ENCODE measurements around the gene DOLPP1.

- TF ChIP-seq, protein P1, sequence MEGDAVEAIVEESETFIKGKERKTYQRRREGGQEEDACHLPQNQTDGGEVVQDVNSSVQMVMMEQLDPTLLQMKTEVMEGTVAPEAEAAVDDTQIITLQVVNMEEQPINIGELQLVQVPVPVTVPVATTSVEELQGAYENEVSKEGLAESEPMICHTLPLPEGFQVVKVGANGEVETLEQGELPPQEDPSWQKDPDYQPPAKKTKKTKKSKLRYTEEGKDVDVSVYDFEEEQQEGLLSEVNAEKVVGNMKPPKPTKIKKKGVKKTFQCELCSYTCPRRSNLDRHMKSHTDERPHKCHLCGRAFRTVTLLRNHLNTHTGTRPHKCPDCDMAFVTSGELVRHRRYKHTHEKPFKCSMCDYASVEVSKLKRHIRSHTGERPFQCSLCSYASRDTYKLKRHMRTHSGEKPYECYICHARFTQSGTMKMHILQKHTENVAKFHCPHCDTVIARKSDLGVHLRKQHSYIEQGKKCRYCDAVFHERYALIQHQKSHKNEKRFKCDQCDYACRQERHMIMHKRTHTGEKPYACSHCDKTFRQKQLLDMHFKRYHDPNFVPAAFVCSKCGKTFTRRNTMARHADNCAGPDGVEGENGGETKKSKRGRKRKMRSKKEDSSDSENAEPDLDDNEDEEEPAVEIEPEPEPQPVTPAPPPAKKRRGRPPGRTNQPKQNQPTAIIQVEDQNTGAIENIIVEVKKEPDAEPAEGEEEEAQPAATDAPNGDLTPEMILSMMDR (IDR thresholded peaks at IDR 0.05; ENCODE audit: insufficient read depth, low read length), result no peak
- TF ChIP-seq POLR2AphosphoS5 (IDR thresholded peaks at IDR 0.05; ENCODE audit: low read depth) (no peak), REST (IDR thresholded peaks at IDR 0.05; ENCODE audit: insufficient replicate concordance, low read depth) (no peak), GABPA (IDR thresholded peaks at IDR 0.05; ENCODE audit: low read depth) (no peak)
Observed at GRCh38 chr9:129093602-129094386, 12.9 kb downstream of the DOLPP1 start.
